Spinal cord (tissue), 10 donors: Measurements from ENCODE around the gene HCFC2. TPM values are rescaled to one million over a fixed set of nuclear protein-coding genes. Genes with fewer than 3 reads are reported as not detected.
"Not testable (repeated sequence)": the region's sequence is repeated elsewhere in the genome, so short reads cannot be mapped to it uniquely, and the experiment has no call there.

Experiments
- DNase-seq, 6 donors: peaks; one replicate each; pipeline versions ENCODE4 v3.0.0 to v3.0.0-alpha.2; 2013 to 2015; ENCODE audit warnings: low spot score in 6 of 6, low read depth in 4 of 6
- H3K27ac ChIP-seq: one replicate; pipeline ENCODE4 v1.5.1; 2013; ENCODE audit warnings: low read depth, low read length, control low read depth
- H3K27me3 ChIP-seq: one replicate; pipeline ENCODE4 v1.6.1; 2013; ENCODE audit warnings: low read length; ENCODE audit not compliant: control insufficient read depth, insufficient read depth
- H3K36me3 ChIP-seq: one replicate; pipeline ENCODE4 v1.6.1; 2013; ENCODE audit warnings: low read length; ENCODE audit not compliant: control insufficient read depth, insufficient read depth
- H3K4me1 ChIP-seq: one replicate; pipeline ENCODE4 v1.6.1; 2013; ENCODE audit warnings: low read length; ENCODE audit not compliant: control insufficient read depth, insufficient read depth
- H3K4me3 ChIP-seq: one replicate; pipeline ENCODE4 v1.5.1; 2013; ENCODE audit warnings: low read depth, low read length, control low read depth
- H3K9me3 ChIP-seq: one replicate; pipeline ENCODE4 v1.6.1; 2013; ENCODE audit warnings: low read length; ENCODE audit not compliant: control insufficient read depth, insufficient read depth
- WGBS: methylation state at CpG from one replicate; pipeline ENCODE4 v1.1.5; 2013; ENCODE audit warnings: missing lambda C conversion rate; ENCODE audit not compliant: insufficient coverage; 5-methylcytosine and 5-hydroxymethylcytosine counted together
- long read RNA-seq, 4 donors: transcript quantifications; one replicate each; lab custom pipeline, GENCODE V29; 2026
- polyA plus RNA-seq, 2 donors: library from polyadenylated mRNA; unstranded; fragments of 120-200 nt; gene quantifications; one replicate each; pipeline ENCODE4 v1.2.1, GENCODE V29; 2013; ENCODE audit not compliant: insufficient read length in 2 of 2
- total RNA-seq, 2 donors: library from RNA; depleted of rRNA in 1 of 2; stranded (reverse); fragments of 120-200 nt in 1 of 2; fragments of >200 nt in 1 of 2; gene quantifications; one replicate each; pipeline versions ENCODE4 v1.2.3 to v1.2.4, GENCODE V29; 2013 to 2014
- donor health status: healthy.

Gene HCFC2
- total RNA-seq = 10 to 100 TPM; 36.1 to 50.7 TPM
- polyA plus RNA-seq = 10 to 100 TPM; 19.1 to 22.6 TPM
- long read RNA-seq, donor 1, full-length matches to known transcripts = 3 of 17 reads
- long read RNA-seq, donor 1, partial matches to known transcripts = 14 of 17 reads
- long read RNA-seq, donor 1, other reads (novel, unspliced or antisense) = 0 of 17 reads
- long read RNA-seq, donor 2 = 0 reads
- long read RNA-seq, donor 3, full-length matches to known transcripts = 2 of 11 reads
- long read RNA-seq, donor 3, partial matches to known transcripts = 9 of 11 reads
- long read RNA-seq, donor 3, other reads (novel, unspliced or antisense) = 0 of 11 reads
- long read RNA-seq, donor 4, partial matches to known transcripts = 77 of 129 reads
- long read RNA-seq, donor 4, other reads (novel, unspliced or antisense) = 52 of 129 reads

GRCh38 chr12:104064031-104064841 is at the start of gene HCFC2:
TSS of gene HCFC2 (plus strand) at chr12:104064531. CDS start at chr12:104064561, 30 bp downstream.
- H3K36me3 ChIP-seq = peaks cover 11% of the 10 kb centered on the region
- 0% methylated on average over 69 of the region's 74 CpGs for WGBS
- peak; percentile 78 to 97 (median 87) for DNase-seq
- peaks cover 8% of the 10 kb centered on the region for H3K4me1 ChIP-seq
- no peaks in the 10 kb centered on the region for H3K9me3 ChIP-seq
- no peaks in the 10 kb centered on the region for H3K27me3 ChIP-seq
- H3K27ac ChIP-seq = peak within 1 kb of the TSS; percentile 88
- H3K4me3 ChIP-seq = peak within 1 kb of the TSS; percentile 86

GRCh38 chr12:104021862-104022261 is 42.5 kb upstream of the HCFC2 start:
- not testable (repeated sequence) for DNase-seq, H3K4me3 ChIP-seq, H3K9me3 ChIP-seq, H3K27me3 ChIP-seq, H3K4me1 ChIP-seq, H3K27ac ChIP-seq, H3K36me3 ChIP-seq
- WGBS = no CpG with 5 or more reads among the region's 1 CpG

GRCh38 chr12:104022786-104023185 is 41.5 kb upstream of the HCFC2 start:
- peak in 1 of 6 donors; percentile 17 for DNase-seq
- Histone ChIP-seq H3K27ac (no peak overlapping the region), H3K27me3 (no peaks in the 10 kb centered on the region), H3K4me3 (no peak overlapping the region), H3K9me3 (peaks cover 5% of the 10 kb centered on the region), H3K36me3 (no peaks in the 10 kb centered on the region), H3K4me1 (no peaks in the 10 kb centered on the region)
- no CpG with 5 or more reads among the region's 3 CpGs for whole genome bisulfite sequencing

- Histone ChIP-seq H3K27me3 (no peaks in the 10 kb centered on the region), H3K27ac (no peak overlapping the region), H3K4me1 (no peaks in the 10 kb centered on the region), H3K36me3 (no peaks in the 10 kb centered on the region), H3K4me3 (no peak overlapping the region), H3K9me3 (peaks cover 5% of the 10 kb centered on the region)
- no CpG with 5 or more reads among the region's 2 CpGs for WGBS
- DNase-seq = no peak
Observed at GRCh38 chr12:104023710-104024109, 40.6 kb upstream of the HCFC2 start.

GRCh38 chr12:104024348-104024747 is 40.0 kb upstream of the HCFC2 start:
- no peak for DNase-seq
- peaks cover 5% of the 10 kb centered on the region for H3K9me3 ChIP-seq

GRCh38 chr12:104025771-104026170 is 38.6 kb upstream of the HCFC2 start:
- H3K9me3 ChIP-seq = peaks cover 5% of the 10 kb centered on the region
- H3K27me3 ChIP-seq = no peaks in the 10 kb centered on the region
- H3K4me3 ChIP-seq = no peak overlapping the region
- no CpG with 5 or more reads among the region's 2 CpGs for WGBS
- H3K4me1 ChIP-seq = no peaks in the 10 kb centered on the region
- H3K36me3 ChIP-seq = no peaks in the 10 kb centered on the region
- no peak for DNase-seq
- no peak overlapping the region for H3K27ac ChIP-seq

More at GRCh38 chr12:104024348-104024747, 40.0 kb upstream of the HCFC2 start:
- H3K27me3 ChIP-seq = no peaks in the 10 kb centered on the region
- H3K4me3 ChIP-seq = no peak overlapping the region
- H3K36me3 ChIP-seq = no peaks in the 10 kb centered on the region
- no CpG with 5 or more reads among the region's 6 CpGs for WGBS
- H3K27ac ChIP-seq = no peak overlapping the region
- no peaks in the 10 kb centered on the region for H3K4me1 ChIP-seq

GRCh38 chr12:104026841-104027599 is 37.3 kb upstream of the HCFC2 start:
- WGBS = 75% methylated on average over 2 of the region's 5 CpGs
- Histone ChIP-seq H3K36me3 (no peaks in the 10 kb centered on the region), H3K9me3 (peaks cover 5% of the 10 kb centered on the region), H3K4me3 (no peak overlapping the region), H3K27me3 (no peaks in the 10 kb centered on the region), H3K27ac (no peak overlapping the region), H3K4me1 (no peaks in the 10 kb centered on the region)
- DNase-seq = peak in 1 of 6 donors; percentile 11

- no CpG with 5 or more reads among the region's 27 CpGs for WGBS
- not testable (repeated sequence) for DNase-seq, H3K9me3 ChIP-seq
Observed at GRCh38 chr12:104030596-104030995, 33.7 kb upstream of the HCFC2 start.

GRCh38 chr12:104036143-104036542 is 28.2 kb upstream of the HCFC2 start:
- H3K36me3 ChIP-seq, H3K27ac ChIP-seq, DNase-seq, H3K4me3 ChIP-seq, H3K27me3 ChIP-seq, H3K4me1 ChIP-seq, H3K9me3 ChIP-seq: not testable (repeated sequence)
- no CpG with 5 or more reads among the region's 2 CpGs for WGBS

More at GRCh38 chr12:104030596-104030995, 33.7 kb upstream of the HCFC2 start:
- not testable (repeated sequence) for H3K27ac ChIP-seq, H3K4me1 ChIP-seq, H3K4me3 ChIP-seq, H3K36me3 ChIP-seq, H3K27me3 ChIP-seq
